Hypothalamus (tissue), 51 donors: ENCODE measurements around the gene PCBP3.

Experiments used
- DNase-seq, 51 donors: peaks; one replicate each; lab custom pipeline; 2025; lab: John Stamatoyannopoulos, UW

Gene PCBP3

GRCh38 chr21:45868086-45868485 lies 224.6 kb downstream of the PCBP3 start:
- no peak for DNase-seq

- no peak for DNase-seq
Measured at GRCh38 chr21:45868488-45868887, 225.0 kb downstream of the PCBP3 start.

- no peak for DNase-seq
Measured at GRCh38 chr21:45869121-45870007, 225.8 kb downstream of the PCBP3 start.

- no peak for DNase-seq
Measured at GRCh38 chr21:45870421-45870820, 226.9 kb downstream of the PCBP3 start.

- DNase-seq = no peak
Measured at GRCh38 chr21:45870851-45871615, 227.5 kb downstream of the PCBP3 start.

- no peak for DNase-seq
Measured at GRCh38 chr21:45871616-45872236, 228.2 kb downstream of the PCBP3 start.

- no peak for DNase-seq
Measured at GRCh38 chr21:45872471-45872870, 228.9 kb downstream of the PCBP3 start.

GRCh38 chr21:45872902-45873301 lies 229.4 kb downstream of the PCBP3 start:
- no peak for DNase-seq

- DNase-seq = no peak
Measured at GRCh38 chr21:45873418-45873817, 229.9 kb downstream of the PCBP3 start.

GRCh38 chr21:45873866-45874265 lies 230.3 kb downstream of the PCBP3 start:
- no peak for DNase-seq

GRCh38 chr21:45874716-45875415 lies 231.3 kb downstream of the PCBP3 start:
- no peak for DNase-seq

GRCh38 chr21:45875416-45875760 lies 231.9 kb downstream of the PCBP3 start:
- no peak for DNase-seq

GRCh38 chr21:45875881-45876280 lies 232.4 kb downstream of the PCBP3 start:
- DNase-seq = no peak

GRCh38 chr21:45876381-45877170 lies 233.1 kb downstream of the PCBP3 start:
- peak in 7 of 51 donors; percentile 15 to 24 (median 20) for DNase-seq

GRCh38 chr21:45877171-45877438 lies 233.6 kb downstream of the PCBP3 start:
- no peak for DNase-seq

GRCh38 chr21:45877821-45878469 lies 234.4 kb downstream of the PCBP3 start:
- no peak for DNase-seq

GRCh38 chr21:45880097-45881068 lies 236.9 kb downstream of the PCBP3 start:
- DNase-seq = peak in 30 of 51 donors; percentile 5 to 74 (median 42)

GRCh38 chr21:45882645-45883044 lies 239.1 kb downstream of the PCBP3 start:
- DNase-seq = peak in 7 of 51 donors; percentile 15 to 37 (median 18)
